ENCODE data around the gene LRRC8E. TPM values are rescaled to one million over a fixed set of nuclear protein-coding genes. Genes with fewer than 3 reads are reported as not detected.

LRRC8E gene
- total RNA-seq, 1 experiment from 2014 or later: 18.1 TPM

DNA sequence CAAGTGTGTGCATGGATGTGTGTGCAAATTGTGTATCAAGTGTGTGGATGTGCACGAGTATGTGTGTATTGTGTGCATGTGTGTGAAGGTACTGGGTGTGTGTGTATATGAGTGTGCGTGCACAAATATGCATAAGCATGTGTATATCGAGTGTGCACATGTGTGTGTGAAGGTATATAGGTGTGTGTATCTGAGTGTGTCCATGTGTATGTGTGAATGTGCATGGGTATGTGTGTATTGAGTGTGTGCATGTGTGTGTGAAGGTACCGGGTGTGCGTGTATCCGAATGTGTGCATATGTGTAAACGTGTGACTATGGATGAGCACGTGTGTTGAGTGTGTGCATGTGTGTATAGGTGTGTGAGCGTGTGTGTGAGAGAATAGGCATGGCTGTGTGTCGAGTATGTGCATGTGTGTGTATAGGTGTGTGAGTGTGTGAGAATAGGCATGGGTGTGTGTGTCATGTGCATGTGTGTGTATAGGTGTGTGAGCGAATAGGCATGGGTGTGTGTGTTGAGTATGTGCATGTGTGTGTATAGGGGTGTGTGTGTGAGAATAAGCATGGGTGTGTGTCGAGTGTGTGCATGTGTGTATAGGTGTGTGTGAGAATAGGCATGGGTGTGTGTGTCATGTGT lies 45.5 kb upstream of the LRRC8E start:
- H3K4me1 ChIP-seq (ENCODE audit: control insufficient read depth in 1 of 2, insufficient read depth in 2 of 2, low read length in 2 of 2): peaks cover 12 to 28% of the 10 kb centered on the region in 2 experiments
- H3K9me3 ChIP-seq (ENCODE audit: control insufficient read depth in 1 of 2, insufficient read depth in 1 of 2, low read depth in 1 of 2, low read length in 2 of 2): no peaks in the 10 kb centered on the region; a peak in 1 of 4 replicates
- no peaks in the 10 kb centered on the region for H3K9me2 ChIP-seq (ENCODE audit: insufficient read depth)
- TF ChIP-seq SP1 (IDR thresholded peaks at IDR 0.05; ENCODE audit: low read depth): no peak
- TF ChIP-seq SRF (IDR thresholded peaks at IDR 0.05; ENCODE audit: low read depth): no peak
- no peak for TF ChIP-seq ELF1 (IDR thresholded peaks at IDR 0.05; ENCODE audit: borderline replicate concordance, low read depth)
- TF ChIP-seq, protein P1, sequence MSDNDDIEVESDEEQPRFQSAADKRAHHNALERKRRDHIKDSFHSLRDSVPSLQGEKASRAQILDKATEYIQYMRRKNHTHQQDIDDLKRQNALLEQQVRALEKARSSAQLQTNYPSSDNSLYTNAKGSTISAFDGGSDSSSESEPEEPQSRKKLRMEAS (IDR thresholded peaks at IDR 0.05): no peak
- TF ChIP-seq FOSL1 (IDR thresholded peaks at IDR 0.05; ENCODE audit: low read depth): no peak
- TF ChIP-seq POLR2A (IDR thresholded peaks at IDR 0.05; ENCODE audit: borderline replicate concordance, extremely low read depth, insufficient read depth, insufficient read length): no peak
- TF ChIP-seq, protein P2, sequence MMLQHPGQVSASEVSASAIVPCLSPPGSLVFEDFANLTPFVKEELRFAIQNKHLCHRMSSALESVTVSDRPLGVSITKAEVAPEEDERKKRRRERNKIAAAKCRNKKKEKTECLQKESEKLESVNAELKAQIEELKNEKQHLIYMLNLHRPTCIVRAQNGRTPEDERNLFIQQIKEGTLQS (IDR thresholded peaks at IDR 0.05): no peak
- TF ChIP-seq, protein P3, sequence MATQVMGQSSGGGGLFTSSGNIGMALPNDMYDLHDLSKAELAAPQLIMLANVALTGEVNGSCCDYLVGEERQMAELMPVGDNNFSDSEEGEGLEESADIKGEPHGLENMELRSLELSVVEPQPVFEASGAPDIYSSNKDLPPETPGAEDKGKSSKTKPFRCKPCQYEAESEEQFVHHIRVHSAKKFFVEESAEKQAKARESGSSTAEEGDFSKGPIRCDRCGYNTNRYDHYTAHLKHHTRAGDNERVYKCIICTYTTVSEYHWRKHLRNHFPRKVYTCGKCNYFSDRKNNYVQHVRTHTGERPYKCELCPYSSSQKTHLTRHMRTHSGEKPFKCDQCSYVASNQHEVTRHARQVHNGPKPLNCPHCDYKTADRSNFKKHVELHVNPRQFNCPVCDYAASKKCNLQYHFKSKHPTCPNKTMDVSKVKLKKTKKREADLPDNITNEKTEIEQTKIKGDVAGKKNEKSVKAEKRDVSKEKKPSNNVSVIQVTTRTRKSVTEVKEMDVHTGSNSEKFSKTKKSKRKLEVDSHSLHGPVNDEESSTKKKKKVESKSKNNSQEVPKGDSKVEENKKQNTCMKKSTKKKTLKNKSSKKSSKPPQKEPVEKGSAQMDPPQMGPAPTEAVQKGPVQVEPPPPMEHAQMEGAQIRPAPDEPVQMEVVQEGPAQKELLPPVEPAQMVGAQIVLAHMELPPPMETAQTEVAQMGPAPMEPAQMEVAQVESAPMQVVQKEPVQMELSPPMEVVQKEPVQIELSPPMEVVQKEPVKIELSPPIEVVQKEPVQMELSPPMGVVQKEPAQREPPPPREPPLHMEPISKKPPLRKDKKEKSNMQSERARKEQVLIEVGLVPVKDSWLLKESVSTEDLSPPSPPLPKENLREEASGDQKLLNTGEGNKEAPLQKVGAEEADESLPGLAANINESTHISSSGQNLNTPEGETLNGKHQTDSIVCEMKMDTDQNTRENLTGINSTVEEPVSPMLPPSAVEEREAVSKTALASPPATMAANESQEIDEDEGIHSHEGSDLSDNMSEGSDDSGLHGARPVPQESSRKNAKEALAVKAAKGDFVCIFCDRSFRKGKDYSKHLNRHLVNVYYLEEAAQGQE (IDR thresholded peaks at IDR 0.05; ENCODE audit: low read depth): no peak
- TF ChIP-seq EGR1 (IDR thresholded peaks at IDR 0.05; ENCODE audit: low read depth): no peak
- no peak for TF ChIP-seq ZFX (IDR thresholded peaks at IDR 0.05)
- TF ChIP-seq TCF7L2 (IDR thresholded peaks at IDR 0.05; ENCODE audit: borderline replicate concordance, extremely low read depth, insufficient read depth, insufficient read length): no peak
- no peak for TF ChIP-seq SIN3A (IDR thresholded peaks at IDR 0.05; ENCODE audit: low read depth)
- TF ChIP-seq EZH2 (IDR thresholded peaks at IDR 0.05): no peak
- no peak for TF ChIP-seq EZH2phosphoT487 (IDR thresholded peaks at IDR 0.05; ENCODE audit: borderline replicate concordance)
- no peak for TF ChIP-seq ZNF274 (IDR thresholded peaks at IDR 0.05; ENCODE audit: low read depth, low read length)
- TF ChIP-seq POLR2AphosphoS5 (IDR thresholded peaks at IDR 0.05; ENCODE audit: low read depth, low read length): no peak
- H3K4me2 ChIP-seq (ENCODE audit: low read length): no peak overlapping the region
- H3K9ac ChIP-seq (ENCODE audit: low read length): no peak overlapping the region
- no peak overlapping the region for H3K4me3 ChIP-seq (replicated peaks in 1 of 2; ENCODE audit: low read depth in 1 of 2, low read length in 2 of 2)
- no TSS peak for BruUV-seq (replicated peaks)
- H4K20me1 ChIP-seq (ENCODE audit: insufficient read depth): no peaks in the 10 kb centered on the region
- H3K27me3 ChIP-seq (ENCODE audit: insufficient read depth, low read length): no peaks in the 10 kb centered on the region
- no peaks in the 10 kb centered on the region for H3K36me3 ChIP-seq (ENCODE audit: control insufficient read depth in 1 of 2, insufficient read depth in 2 of 2, low read length in 2 of 2)
- H2AFZ ChIP-seq (ENCODE audit: low read depth, low read length, poor library complexity, severe bottlenecking): no peak overlapping the region
- no peak for ATAC-seq
- DNase-seq (ENCODE audit: low read depth, low spot score): no peak
- POLR2A ChIA-PET: no interaction called here
- no peaks in the 10 kb centered on the region for H3K79me2 ChIP-seq (ENCODE audit: insufficient read depth, low read length)
- CTCF ChIA-PET: no interaction called here
- H3K27ac ChIP-seq (ENCODE audit: low read depth, low read length): no peak overlapping the region
- intact Hi-C loops (cut with micrococcal nuclease): no loop called here
- RAD21 ChIA-PET (ENCODE audit: low non-redundant PET in 1 of 2, low total read pairs in 2 of 2, uncharacterized antibody in 2 of 2, unreplicated experiment in 2 of 2): no interaction called here

All from HCT116 (cell line).